GM10248 (cell line): ENCODE measurements around the gene MYO15B.

Experiments used
- CTCF ChIA-PET: fragments of 300-600 bp; sonication (Branson Sonifier 250); formaldehyde crosslinking; extraction: SDS; loops from one replicate; lab custom pipeline; 2021; ENCODE audit warnings: antibody characterized with exemption; lab: Yijun Ruan, JAX
- POLR2A ChIA-PET: fragments of 350-650 bp; sonication (Branson Sonifier 250); formaldehyde crosslinking; extraction: SDS; loops from one replicate; lab custom pipeline; 2020; ENCODE audit warnings: antibody characterized with exemption; lab: Yijun Ruan, JAX
- DNase-seq: peaks from one replicate; pipeline ENCODE4 v3.0.0; 2012; ENCODE audit errors: extremely low spot score
- TF ChIP-seq, protein P1 (sequence below): IDR thresholded peaks from 2 replicates; pipeline ENCODE4 v1.5.1; 2012; ENCODE audit warnings: mild to moderate bottlenecking, low read depth; ENCODE audit errors: extremely low read depth, missing control alignments, control extremely low read depth

The MYO15B gene

DNA sequence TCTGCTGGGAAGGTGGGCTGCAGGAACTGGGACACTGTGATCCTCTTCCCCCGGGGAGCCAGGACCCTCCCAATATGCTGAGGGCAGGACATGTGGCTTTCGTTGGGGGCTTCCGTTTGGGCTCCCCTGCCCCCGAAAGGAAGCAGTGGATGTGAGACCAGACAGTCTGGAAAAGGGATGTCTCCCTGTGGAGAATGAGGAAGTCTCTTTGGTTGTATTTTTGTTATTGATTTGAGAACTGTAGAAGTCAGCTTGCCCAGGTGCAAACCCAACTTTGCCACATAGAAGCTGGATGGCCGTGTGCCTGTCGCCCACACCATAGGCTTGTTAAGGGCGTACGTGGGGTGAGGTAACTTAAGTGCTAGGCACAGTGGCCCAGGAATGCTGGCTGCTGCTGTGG lies 43.4 kb upstream of the MYO15B start:
- TF ChIP-seq, protein P1, sequence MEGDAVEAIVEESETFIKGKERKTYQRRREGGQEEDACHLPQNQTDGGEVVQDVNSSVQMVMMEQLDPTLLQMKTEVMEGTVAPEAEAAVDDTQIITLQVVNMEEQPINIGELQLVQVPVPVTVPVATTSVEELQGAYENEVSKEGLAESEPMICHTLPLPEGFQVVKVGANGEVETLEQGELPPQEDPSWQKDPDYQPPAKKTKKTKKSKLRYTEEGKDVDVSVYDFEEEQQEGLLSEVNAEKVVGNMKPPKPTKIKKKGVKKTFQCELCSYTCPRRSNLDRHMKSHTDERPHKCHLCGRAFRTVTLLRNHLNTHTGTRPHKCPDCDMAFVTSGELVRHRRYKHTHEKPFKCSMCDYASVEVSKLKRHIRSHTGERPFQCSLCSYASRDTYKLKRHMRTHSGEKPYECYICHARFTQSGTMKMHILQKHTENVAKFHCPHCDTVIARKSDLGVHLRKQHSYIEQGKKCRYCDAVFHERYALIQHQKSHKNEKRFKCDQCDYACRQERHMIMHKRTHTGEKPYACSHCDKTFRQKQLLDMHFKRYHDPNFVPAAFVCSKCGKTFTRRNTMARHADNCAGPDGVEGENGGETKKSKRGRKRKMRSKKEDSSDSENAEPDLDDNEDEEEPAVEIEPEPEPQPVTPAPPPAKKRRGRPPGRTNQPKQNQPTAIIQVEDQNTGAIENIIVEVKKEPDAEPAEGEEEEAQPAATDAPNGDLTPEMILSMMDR = no peak
- no peak for DNase-seq
- POLR2A ChIA-PET = no interaction called here
- CTCF ChIA-PET = interaction anchor here (2.0 kb wide), 1 partner anchor 89 kb away, joined by 7 read pairs; the partner anchor contains the start of gene SMIM5

DNA sequence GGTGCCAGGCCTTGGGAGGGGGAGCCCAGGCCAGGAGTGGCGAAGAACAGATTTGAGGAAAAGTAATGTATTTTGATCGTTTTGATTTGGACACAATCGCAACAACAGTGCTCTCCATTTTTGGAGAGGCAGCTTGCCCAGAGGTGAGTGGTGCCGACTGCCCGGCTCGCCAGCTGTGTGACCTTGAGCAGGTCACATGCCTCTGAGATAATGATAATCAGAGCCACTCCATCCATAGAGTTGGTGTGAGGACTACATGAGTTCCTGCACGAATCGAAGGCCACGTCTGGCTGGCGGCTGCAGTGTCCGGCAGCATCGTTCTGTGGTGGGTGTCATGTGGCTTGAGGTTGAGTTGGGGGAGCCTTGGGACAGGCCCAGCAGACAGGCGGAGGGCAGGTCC lies 41.4 kb upstream of the MYO15B start:
- no peak for DNase-seq
- TF ChIP-seq, protein P1 = no peak
- ChIA-PET POLR2A (no interaction called here), CTCF (no interaction called here)

DNA sequence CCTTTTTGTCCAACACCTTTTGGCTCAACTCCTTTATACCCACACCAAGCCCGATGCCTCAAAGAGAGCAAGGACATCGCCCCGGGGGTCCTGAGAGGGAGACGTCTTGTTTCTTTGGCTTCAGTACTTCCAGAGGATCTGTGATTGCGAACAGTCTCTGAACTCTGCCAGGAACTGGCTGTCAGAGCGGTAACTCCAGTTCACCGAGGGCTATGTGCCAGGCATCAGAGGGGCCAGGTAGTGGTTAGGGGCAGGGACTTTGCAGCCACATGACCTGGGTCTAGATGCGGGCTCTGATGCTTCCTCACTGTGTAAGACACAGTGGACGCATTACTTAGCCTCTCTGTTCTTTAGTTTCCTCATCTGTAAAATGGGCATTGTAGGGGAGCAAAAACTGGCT lies 40.5 kb upstream of the MYO15B start:
- ChIA-PET POLR2A (no interaction called here), CTCF (no interaction called here)
- no peak for DNase-seq
- TF ChIP-seq, protein P1 = no peak

GRCh38 chr17:75548813-75549212 lies 38.8 kb upstream of the MYO15B start:
- DNase-seq = no peak
- POLR2A ChIA-PET = no interaction called here
- CTCF ChIA-PET = interaction anchor here (1.0 to 1.1 kb wide), 2 partner anchors 32 to 204 kb away, joined by 3 to 4 read pairs; partner anchors contain the start of gene TSEN54
- TF ChIP-seq, protein P1 = no peak

DNA sequence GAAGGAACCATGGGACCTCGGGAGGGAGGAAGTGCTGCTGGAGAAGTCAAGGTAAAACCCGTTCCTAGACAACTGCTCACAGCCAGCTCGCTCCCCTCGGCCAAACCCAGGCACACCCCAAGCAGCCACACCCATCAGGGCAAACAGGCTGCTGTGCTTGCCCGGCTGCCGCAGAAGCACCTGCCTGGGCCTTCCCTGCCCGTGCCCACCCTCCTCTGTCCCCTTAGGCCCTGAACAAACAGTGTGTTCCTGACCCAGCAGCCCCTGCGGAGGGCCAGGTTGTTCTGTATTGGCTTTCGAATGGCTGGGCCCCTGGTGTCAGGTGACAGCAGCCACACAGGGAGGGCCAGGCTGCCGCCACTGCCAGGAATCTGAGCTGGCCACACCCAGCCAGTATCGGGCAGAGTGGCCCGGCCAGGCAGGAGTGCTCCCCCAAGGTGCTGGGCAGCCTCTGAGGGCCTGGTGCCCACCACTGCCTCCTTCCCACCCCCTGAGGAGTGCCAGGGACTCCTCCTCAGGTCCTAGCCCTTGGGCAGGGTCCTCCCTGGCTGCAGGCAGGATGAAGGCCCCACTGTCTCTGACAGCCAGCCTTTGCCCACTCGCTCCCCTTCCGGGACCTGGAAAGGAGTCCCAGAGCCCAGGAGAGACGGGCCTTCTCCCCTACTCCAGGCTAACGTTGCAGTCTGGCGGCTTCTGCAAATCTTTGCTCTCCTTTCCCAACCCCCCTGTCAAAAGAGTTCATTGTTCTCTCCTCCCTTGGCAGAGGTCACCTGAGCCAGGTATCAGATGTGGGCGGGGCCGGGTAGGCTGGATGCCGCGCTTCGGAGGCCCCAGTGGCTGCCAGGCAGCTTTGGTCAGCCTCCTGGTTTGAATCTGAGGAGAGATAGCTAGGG lies 38.1 kb upstream of the MYO15B start:
- ChIA-PET CTCF (interaction anchor here (1.0 to 1.4 kb wide), 2 partner anchors 33 to 125 kb away, joined by 3 to 4 read pairs; partner anchors contain the start of gene TSEN54), POLR2A (no interaction called here)
- DNase-seq = no peak
- TF ChIP-seq, protein P1 = no peak

GRCh38 chr17:75550139-75550465 lies 37.5 kb upstream of the MYO15B start:
- POLR2A ChIA-PET = no interaction called here
- no peak for DNase-seq
- CTCF ChIA-PET = interaction anchor here (1.4 kb wide), 1 partner anchor 125 kb away, joined by 3 read pairs; no protein-coding TSS in a partner anchor
- TF ChIP-seq, protein P1 = no peak
